Measurements from ENCODE around the gene RRBP1. TPM values are rescaled to one million over a fixed set of nuclear protein-coding genes. Genes with fewer than 3 reads are reported as not detected.

Gene RRBP1
- total RNA-seq, 2 donors from 2014 or later = 313 to 511 TPM

DNA sequence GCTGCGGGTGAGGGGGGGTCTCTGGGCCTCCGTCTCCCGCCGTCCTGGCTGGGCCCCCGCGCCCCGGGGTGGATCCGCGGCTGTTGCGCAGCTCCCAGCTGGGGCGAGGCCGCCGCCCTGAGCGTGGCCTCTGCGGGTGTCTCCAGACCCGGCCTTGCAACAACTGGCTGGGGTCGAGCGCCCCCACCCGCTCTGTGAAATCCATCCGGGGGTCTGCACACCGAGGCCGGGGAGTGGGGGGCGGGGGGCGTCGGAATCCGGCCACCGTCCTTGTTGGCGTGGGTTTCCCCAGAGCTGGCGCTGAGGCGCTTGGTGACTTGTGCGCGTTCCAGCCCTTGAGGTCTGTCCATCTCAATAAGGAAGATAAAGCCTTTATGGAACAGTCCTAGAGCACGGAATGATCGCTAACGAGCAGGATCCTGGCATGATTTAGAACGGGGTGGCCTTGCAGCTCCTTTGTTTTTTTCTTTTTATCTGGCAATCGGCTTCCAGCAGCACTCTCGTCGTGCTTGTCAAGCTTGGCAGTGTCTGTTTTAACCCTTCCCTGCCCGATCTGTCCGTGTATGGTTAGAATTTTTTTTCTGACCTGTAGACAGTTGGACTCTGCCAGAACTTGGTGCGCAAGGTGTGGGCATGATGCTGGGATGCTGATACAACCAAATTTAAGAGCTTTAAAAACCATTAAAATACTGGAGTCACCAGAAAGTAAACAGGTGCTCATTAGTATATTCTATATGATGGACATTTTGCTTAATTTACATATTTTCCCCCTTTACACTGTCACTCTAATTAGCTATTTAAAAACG, 111.5 kb downstream of the RRBP1 start:
- peak; percentile 63 to 77 (median 69) for DNase-seq
- peak; percentile 38 for ATAC-seq
- WGBS, 2 donors = 0 to 2% methylated on average over 13 to 32 of the region's 43 CpGs
- no peaks in the 10 kb centered on the region for H3K9me3 ChIP-seq
- H3K4me1 ChIP-seq = peaks cover 35% of the 10 kb centered on the region
- intact Hi-C loops (cut with DNase I) = no loop called here
- TF ChIP-seq POLR2A (IDR thresholded peaks at IDR 0.05) = peak in 2 of 3 donors; percentile 36 to 82
- TF ChIP-seq, protein P1, sequence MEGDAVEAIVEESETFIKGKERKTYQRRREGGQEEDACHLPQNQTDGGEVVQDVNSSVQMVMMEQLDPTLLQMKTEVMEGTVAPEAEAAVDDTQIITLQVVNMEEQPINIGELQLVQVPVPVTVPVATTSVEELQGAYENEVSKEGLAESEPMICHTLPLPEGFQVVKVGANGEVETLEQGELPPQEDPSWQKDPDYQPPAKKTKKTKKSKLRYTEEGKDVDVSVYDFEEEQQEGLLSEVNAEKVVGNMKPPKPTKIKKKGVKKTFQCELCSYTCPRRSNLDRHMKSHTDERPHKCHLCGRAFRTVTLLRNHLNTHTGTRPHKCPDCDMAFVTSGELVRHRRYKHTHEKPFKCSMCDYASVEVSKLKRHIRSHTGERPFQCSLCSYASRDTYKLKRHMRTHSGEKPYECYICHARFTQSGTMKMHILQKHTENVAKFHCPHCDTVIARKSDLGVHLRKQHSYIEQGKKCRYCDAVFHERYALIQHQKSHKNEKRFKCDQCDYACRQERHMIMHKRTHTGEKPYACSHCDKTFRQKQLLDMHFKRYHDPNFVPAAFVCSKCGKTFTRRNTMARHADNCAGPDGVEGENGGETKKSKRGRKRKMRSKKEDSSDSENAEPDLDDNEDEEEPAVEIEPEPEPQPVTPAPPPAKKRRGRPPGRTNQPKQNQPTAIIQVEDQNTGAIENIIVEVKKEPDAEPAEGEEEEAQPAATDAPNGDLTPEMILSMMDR (IDR thresholded peaks at IDR 0.05) = no peak
- peak overlapping the region; percentile 97 to 100 (median 100) for H3K27ac ChIP-seq
- H3K36me3 ChIP-seq (replicated peaks in 1 of 2; ENCODE audit: insufficient read depth in 1 of 2, low read depth in 2 of 2) = no peaks in the 10 kb centered on the region
- peak overlapping the region; percentile 94 to 95 for H3K4me3 ChIP-seq
- H3K27me3 ChIP-seq = peaks cover 0 to 5% of the 10 kb centered on the region in 2 donors

DNA sequence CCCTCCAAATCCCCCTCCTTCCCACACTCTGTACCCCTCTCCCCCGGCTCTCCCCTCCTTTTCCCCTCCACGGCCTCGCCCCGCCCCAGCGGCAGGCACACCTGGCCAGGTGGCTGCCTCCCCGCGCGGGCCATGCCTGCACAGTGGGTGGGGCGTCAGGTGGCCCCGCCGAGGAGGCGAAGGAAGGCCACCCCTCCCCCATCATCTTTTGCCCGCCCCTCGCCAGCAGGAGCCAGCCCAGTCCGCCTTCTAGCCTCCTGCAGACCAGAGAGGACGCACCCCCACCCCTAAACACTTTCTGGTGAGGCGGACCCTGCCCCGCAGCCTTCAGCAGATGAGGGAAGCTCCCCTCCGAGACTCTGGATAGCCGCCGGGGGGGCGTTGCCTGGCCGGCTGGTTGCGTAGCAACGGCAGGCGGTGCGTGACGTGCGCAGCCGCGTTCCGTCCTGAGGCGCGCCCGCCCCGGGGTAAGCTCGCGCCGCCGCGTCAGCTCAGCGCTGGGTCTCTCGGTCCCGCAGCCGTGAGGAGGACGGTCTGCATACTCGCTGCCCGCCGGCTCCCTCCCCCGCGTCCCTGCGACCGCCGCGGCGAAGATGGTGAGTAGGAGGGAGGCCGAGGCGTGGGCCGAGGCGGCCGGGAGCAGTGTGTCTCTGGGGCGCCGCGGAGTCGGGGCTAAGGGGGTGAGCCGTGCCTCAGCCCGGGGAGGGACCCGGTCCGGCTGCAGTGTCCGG, 112.3 kb downstream of the RRBP1 start, which contains the start of gene DSTN:
TSS of gene DSTN (plus strand) at position 460 of the 731 bp plus-strand sequence. CDS start at position 594, 134 bp downstream.
- Histone ChIP-seq H3K36me3 (replicated peaks in 1 of 2; ENCODE audit: insufficient read depth in 1 of 2, low read depth in 2 of 2) (no peaks in the 10 kb centered on the region), H3K4me3 (peak within 1 kb of the TSS; percentile 94 to 95), H3K27ac (peak within 1 kb of the TSS; percentile 97 to 100 (median 100)), H3K9me3 (no peaks in the 10 kb centered on the region), H3K4me1 (peaks cover 35% of the 10 kb centered on the region), H3K27me3 (peaks cover 0 to 5% of the 10 kb centered on the region in 2 donors)
- intact Hi-C loops (cut with DNase I) = no loop called here
- peak; percentile 94 to 95 (median 94) for DNase-seq
- peak; percentile 85 for ATAC-seq
- 0 to 3% methylated on average over 7 to 61 of the region's 70 CpGs for WGBS, 2 donors
- TF ChIP-seq, protein P1 (IDR thresholded peaks at IDR 0.05) = peak in 1 of 7 experiments; percentile 2
- TF ChIP-seq POLR2A (IDR thresholded peaks at IDR 0.05) = peak; percentile 97 to 98 (median 98)

DNA sequence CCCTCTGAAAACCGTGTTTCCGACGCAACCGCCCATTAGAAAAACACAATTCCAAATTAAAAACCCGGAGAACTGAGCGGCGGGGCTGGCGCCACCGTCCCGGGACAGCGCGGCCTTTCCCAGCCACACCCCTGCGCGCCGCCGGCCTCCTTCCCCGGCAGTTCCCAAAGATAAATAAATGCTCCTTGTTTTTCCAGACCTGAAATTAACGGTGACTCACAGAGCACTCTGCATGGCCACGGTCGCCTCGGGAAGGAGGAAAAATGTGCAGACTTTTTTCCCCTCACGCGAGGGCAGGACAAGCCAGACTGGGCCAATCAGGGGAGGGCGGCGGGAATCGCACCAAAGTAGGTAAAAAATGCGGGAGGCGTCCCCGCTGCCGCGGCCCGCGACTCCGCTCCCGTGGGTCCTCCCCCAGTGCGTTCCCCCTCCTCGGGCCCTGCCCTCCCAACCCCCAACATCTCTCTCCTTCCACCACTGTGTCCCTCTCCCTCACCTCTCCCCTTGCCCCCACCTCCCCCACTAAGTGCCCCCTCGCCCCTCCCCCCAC, 113.0 kb downstream of the RRBP1 start:
- WGBS, 2 donors = 0 to 1% methylated on average over 36 to 37 of the region's 38 CpGs
- peaks cover 29% of the 10 kb centered on the region for H3K4me1 ChIP-seq
- ATAC-seq (peak; percentile 62), DNase-seq (peak; percentile 85 to 90 (median 87))
- H3K9me3 ChIP-seq = no peaks in the 10 kb centered on the region
- TF ChIP-seq POLR2A (IDR thresholded peaks at IDR 0.05) = peak; percentile 77 to 88 (median 82)
- TF ChIP-seq, protein P1 (IDR thresholded peaks at IDR 0.05) = no peak
- peaks cover 0 to 5% of the 10 kb centered on the region in 2 donors for H3K27me3 ChIP-seq
- peak overlapping the region in 1 of 2 donors; percentile 94 for H3K4me3 ChIP-seq
- intact Hi-C loops (cut with DNase I) = no loop called here
- H3K27ac ChIP-seq = peak overlapping the region; percentile 97 to 100 (median 100)
- H3K36me3 ChIP-seq (replicated peaks in 1 of 2; ENCODE audit: insufficient read depth in 1 of 2, low read depth in 2 of 2) = no peaks in the 10 kb centered on the region

DNA sequence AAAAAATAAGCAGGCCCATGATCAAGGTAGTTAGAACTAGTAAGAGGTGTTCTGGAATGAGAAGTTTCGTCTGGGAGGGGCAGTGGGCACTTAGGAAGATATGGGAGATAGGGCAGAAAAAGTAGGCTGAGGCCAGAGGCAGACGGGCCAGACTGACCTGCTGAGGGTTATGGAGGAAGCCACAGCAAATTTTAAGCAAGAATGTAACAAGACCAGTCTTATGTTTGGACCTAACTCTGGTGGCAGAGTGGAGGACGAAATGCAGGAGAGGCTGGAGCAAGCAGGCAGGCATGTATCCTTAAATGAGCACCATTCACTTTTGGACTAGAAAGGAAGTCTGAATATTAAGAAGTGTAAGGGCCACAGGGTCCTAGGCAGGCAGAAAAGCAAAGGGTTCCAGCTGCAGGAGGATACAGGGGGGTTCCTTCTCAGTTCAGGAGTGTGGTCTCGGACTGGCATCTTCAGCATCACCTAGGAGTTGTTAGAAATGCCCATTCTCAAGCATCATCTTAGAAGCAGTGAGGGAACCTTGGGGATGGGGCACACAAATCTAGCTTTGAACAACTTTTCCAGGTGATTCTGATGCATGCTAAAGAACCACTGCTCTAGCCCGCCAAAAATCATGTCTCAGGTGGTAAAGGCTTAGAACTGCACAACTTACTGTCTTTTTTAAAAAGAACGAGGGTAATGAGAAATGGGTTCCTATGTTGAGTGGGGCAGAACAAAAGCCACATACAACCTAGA, 113.8 kb downstream of the RRBP1 start:
- no peaks in the 10 kb centered on the region for H3K9me3 ChIP-seq
- WGBS, 2 donors = 58 to 62% methylated on average over 6 of the region's 6 CpGs
- intact Hi-C loops (cut with DNase I) = no loop called here
- H3K4me1 ChIP-seq = peaks cover 21% of the 10 kb centered on the region
- no peaks in the 10 kb centered on the region for H3K36me3 ChIP-seq (replicated peaks in 1 of 2; ENCODE audit: insufficient read depth in 1 of 2, low read depth in 2 of 2)
- H3K4me3 ChIP-seq = no peak overlapping the region
- TF ChIP-seq, protein P1 (IDR thresholded peaks at IDR 0.05) = no peak
- TF ChIP-seq POLR2A (IDR thresholded peaks at IDR 0.05) = no peak
- DNase-seq = no peak
- no peak for ATAC-seq
- H3K27ac ChIP-seq = peak overlapping the region; percentile 97 to 100 (median 100)
- H3K27me3 ChIP-seq = peaks cover 0 to 5% of the 10 kb centered on the region in 2 donors

Data from body of pancreas (tissue), 4 donors.